ENCODE measurements around the gene MZB1. TPM values are rescaled to one million over a fixed set of nuclear protein-coding genes. Genes with fewer than 3 reads are reported as not detected.

Gene MZB1
- total RNA-seq, 1 donor from 2014 or later: 0.58 TPM

- Histone ChIP-seq H3K27ac (replicated peaks) (no peak overlapping the region), H3K27me3 (ENCODE audit: low read depth) (no peaks in the 10 kb centered on the region), H3K4me1 (peaks cover 30% of the 10 kb centered on the region), H3K9me3 (replicated peaks) (no peaks in the 10 kb centered on the region), H3K36me3 (peaks cover 14% of the 10 kb centered on the region), H3K4me3 (no peak overlapping the region)
- no peak for TF ChIP-seq CTCF (IDR thresholded peaks at IDR 0.05; ENCODE audit: borderline replicate concordance)
- DNase-seq: no peak
- intact Hi-C loops (cut with micrococcal nuclease): no loop called here
Observed at GRCh38 chr5:139408191-139408590, 18.5 kb upstream of the MZB1 start.

- Histone ChIP-seq H3K4me3 (no peak overlapping the region), H3K27me3 (ENCODE audit: low read depth) (no peaks in the 10 kb centered on the region), H3K9me3 (replicated peaks) (no peaks in the 10 kb centered on the region), H3K36me3 (peaks cover 7% of the 10 kb centered on the region), H3K27ac (replicated peaks) (no peak overlapping the region), H3K4me1 (peaks cover 36% of the 10 kb centered on the region)
- intact Hi-C loops (cut with micrococcal nuclease): no loop called here
- no peak for DNase-seq
- TF ChIP-seq CTCF (IDR thresholded peaks at IDR 0.05; ENCODE audit: borderline replicate concordance): no peak
Observed at GRCh38 chr5:139407517-139407916, 17.8 kb upstream of the MZB1 start.

- TF ChIP-seq CTCF (IDR thresholded peaks at IDR 0.05; ENCODE audit: borderline replicate concordance): no peak
- H3K4me3 ChIP-seq: no peak overlapping the region
- peaks cover 2% of the 10 kb centered on the region for H3K36me3 ChIP-seq
- H3K4me1 ChIP-seq: peaks cover 38% of the 10 kb centered on the region
- DNase-seq: no peak
- H3K9me3 ChIP-seq (replicated peaks): no peaks in the 10 kb centered on the region
- intact Hi-C loops (cut with micrococcal nuclease): no loop called here
- no peaks in the 10 kb centered on the region for H3K27me3 ChIP-seq (ENCODE audit: low read depth)
- H3K27ac ChIP-seq (replicated peaks): no peak overlapping the region
Observed at GRCh38 chr5:139406963-139407362, 17.2 kb upstream of the MZB1 start.

GRCh38 chr5:139404484-139404840 is 14.7 kb upstream of the MZB1 start:
- Histone ChIP-seq H3K27me3 (ENCODE audit: low read depth) (no peaks in the 10 kb centered on the region), H3K36me3 (peaks cover 5% of the 10 kb centered on the region), H3K27ac (replicated peaks) (peak overlapping the region; percentile 92), H3K4me1 (peaks cover 21% of the 10 kb centered on the region), H3K9me3 (replicated peaks) (no peaks in the 10 kb centered on the region), H3K4me3 (peak overlapping the region; percentile 66)
- no peak for DNase-seq
- intact Hi-C loops (cut with micrococcal nuclease): no loop called here
- no peak for TF ChIP-seq CTCF (IDR thresholded peaks at IDR 0.05; ENCODE audit: borderline replicate concordance)

- H3K27ac ChIP-seq (replicated peaks): peak within 1 kb of the TSS; percentile 92
- peak; percentile 98 for DNase-seq
- no peaks in the 10 kb centered on the region for H3K9me3 ChIP-seq (replicated peaks)
- peaks cover 21% of the 10 kb centered on the region for H3K4me1 ChIP-seq
- intact Hi-C loops (cut with micrococcal nuclease): no loop called here
- TF ChIP-seq CTCF (IDR thresholded peaks at IDR 0.05; ENCODE audit: borderline replicate concordance): no peak
- peaks cover 5% of the 10 kb centered on the region for H3K36me3 ChIP-seq
- peak within 1 kb of the TSS; percentile 66 for H3K4me3 ChIP-seq
- no peaks in the 10 kb centered on the region for H3K27me3 ChIP-seq (ENCODE audit: low read depth)
Observed at GRCh38 chr5:139403787-139404483, 14.2 kb upstream of the MZB1 start, which contains the start of gene SPATA24. SPATA24 (minus strand) TSS chr5:139404089; CDS start chr5:139404060, 29 bp downstream.

Measured in left ventricle myocardium inferior (tissue), 1 donor.